GM19099 (cell line): Measurements from ENCODE around the gene MRLN.

ENCODE experiments used
- POLR2A ChIP-seq: IDR thresholded peaks from 3 replicates; pipeline ENCODE4 v1.6.1; 2011; ENCODE audit warnings: low read depth; ENCODE audit not compliant: insufficient read length; ENCODE audit errors: extremely low read depth

MRLN gene

DNA sequence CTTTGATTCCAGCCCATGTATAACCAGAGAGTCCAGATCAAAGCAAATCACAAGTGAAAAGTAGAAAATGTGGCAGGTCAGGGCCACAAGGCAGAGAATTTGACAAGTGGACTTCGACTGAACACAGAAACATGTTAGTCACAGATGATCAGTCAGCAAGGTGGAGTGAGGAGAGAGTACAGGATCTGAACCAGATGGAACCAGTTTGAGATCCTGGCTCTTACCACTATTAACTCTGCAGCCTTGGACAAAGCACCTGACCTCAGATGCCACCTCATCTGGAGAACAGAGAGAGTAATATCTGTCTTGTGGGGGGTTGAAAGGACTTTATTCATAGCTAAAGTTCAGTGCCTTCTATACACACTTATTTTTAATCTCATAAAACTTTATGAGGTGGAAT lies 4.4 kb downstream of the MRLN start:
- TF ChIP-seq POLR2A: no peak

DNA sequence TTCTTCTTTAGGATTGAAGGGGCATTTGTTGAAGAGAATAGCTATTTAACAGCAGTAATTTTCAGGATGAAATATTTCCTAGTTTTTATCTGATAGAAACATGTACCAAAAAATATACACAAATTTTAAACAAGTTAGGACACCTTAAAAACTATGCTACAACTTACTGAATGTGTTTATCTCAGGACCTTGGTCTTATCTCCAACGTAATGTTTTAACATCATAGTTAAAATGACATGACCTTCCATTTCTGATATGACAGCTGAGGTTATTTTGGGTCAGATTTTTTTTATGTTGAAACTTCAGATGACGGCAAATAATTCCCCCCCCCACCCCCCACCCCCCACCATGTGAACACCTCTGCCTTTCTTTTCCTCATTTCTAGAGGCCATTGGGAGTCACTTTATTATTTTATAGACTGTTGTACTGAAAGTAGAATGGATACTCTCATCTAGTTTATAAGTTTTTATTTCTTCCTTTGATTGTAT lies 8.0 kb downstream of the MRLN start:
- no peak for TF ChIP-seq POLR2A

DNA sequence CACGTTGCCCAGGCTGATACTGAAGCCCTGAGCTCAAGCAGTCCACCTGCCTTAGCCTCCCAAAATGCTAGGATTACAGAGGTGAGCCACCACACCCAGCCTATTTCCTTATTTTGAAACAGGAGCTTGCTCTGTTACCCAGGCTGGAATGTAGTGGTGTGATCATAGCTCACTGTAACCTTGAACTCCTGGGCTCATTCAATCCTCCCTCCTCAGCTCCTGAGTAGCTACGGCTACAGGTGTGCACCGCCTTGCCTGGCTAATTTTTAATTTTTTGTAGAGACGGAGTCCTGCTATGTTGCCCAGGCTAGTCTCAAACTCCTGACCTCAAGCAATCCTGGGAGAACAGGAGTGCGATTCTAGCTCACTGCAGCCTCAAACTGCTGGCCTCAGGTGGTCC lies 11.7 kb downstream of the MRLN start:
- TF ChIP-seq POLR2A: no peak

GRCh38 chr10:59741048-59741447 lies 12.2 kb downstream of the MRLN start:
- TF ChIP-seq POLR2A: no peak

DNA sequence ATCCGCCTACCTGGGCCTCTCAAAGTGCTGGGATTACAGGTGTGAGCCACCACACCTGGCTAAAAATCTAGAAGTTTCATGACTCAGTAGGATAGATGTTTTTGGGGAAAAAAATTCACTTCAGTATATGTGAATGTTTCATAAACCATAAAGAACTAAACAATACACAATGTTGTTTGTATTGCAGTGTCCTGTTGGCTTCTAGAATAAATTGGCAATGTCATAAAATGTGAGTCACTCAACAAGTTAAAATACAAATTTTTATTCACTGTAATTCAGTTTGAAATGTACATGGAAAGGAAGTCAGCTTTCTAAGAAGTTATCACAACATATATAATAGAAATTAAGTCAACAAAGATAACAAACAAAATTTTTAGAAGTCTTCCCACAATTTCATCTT lies 16.5 kb downstream of the MRLN start:
- TF ChIP-seq POLR2A: no peak

DNA sequence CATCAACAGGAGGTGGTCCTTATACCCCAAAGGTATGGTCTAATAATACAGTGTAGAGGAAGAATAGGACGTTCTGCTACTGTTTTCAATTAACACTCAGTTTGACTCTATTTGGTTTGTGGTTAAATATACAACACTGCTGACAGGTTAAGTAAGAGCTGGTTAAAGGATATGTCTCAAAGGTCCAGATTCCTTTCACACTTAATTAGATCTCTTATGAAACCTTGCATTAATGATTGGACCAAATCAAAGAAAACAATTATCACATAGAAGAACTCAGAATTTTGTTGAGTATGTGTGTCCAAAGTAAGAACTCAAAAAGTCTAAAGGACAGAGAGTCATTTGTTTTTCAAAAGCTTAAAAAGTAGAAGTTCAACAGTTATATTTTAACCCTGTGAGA lies 18.0 kb downstream of the MRLN start:
- TF ChIP-seq POLR2A: no peak

DNA sequence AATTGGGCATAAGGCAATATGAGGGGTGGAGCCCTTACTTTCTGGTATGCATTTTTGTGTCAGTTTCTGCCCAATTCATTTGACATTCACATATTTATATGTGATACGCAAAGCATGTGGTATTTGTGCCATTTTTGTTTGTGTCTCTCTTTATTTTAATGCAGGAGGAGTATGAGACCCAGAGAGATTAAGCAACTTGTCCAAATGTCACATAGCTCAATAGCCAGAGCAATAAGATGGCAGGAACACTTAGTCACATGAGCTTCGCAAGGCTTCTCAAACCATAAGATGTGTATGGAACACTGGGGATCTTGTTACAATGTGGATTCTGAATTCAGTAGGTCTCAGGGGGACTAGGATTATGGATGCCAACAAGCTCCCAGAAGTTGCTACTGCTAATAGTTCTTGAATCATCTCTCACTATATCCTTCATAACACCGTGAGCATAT lies 19.2 kb downstream of the MRLN start:
- no peak for TF ChIP-seq POLR2A

DNA sequence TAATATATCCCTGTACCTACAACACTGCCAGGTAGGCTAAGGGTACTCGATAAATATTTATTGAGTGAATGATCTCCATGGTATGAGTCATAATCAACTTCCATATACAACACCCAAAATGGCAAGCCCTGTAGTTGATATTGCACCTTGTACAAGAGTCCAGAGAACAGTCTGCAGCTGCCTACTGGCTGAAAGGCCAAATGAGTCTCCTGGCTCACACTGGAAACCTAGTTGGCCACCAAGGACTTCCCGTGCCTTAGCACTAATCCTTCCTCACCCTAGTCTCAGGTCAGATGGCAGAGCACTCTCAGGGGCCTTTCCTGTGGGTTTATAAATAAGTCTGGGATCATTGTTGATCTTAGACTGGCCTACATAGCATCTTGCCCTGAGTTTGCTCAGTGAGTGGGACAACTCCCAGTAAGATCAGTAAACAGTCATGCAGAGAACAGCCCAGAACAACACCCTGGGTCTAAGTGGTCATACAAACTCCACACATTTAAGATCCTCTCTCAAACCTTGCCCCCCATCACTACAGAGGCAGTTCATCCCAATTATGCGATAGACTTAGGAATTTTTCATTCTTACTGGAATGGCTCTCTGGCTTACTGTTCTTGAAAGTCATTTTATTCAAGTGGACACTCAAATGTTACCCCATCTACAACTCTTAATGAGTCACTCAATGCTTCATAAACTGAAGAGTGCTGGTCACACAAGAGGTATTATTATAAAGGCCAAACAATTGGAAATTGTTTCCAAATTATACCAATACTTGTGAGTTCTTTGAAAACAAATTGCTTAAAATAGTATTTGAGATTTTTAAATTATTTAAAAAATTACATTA lies 28.9 kb downstream of the MRLN start:
- TF ChIP-seq POLR2A: no peak

GRCh38 chr10:59720377-59720776 lies 32.9 kb downstream of the MRLN start:
- no peak for TF ChIP-seq POLR2A

DNA sequence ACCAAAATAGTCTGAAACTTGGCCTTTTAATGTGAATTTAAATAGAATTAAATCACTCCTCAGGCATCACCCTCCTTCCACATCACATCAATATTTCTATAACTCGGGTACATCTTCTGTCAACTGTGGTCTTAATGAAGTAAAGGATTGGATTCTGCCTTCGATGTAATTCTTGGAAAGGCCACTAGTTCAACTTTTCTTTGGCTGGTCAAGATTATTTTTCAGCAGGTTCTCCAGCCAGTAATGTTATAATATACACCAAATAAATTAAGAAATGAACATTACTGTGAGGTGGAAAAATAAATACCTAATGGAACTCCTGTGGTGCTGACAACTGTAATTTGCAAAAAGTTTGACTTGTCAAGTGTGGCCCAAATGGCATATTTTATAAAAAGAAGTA lies 33.9 kb downstream of the MRLN start:
- no peak for TF ChIP-seq POLR2A

DNA sequence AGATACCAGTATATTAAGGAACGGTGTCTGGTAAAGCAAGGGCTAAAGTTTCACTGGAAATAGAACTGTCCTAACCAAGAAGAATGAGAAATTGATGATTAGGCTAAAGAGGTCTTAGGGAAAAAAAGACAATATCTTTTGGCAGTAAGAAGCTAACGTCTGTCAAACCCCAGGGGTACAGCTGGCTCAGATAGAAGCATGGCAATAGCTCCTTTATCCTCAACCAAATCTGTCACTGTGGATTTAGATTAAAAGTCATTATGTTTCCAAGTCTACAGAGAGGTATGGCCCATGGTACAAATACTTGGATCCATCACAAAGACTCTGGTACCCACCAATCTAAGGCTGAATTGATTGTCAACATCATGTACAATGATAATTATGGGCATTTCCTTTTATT lies 35.0 kb downstream of the MRLN start:
- TF ChIP-seq POLR2A: no peak

DNA sequence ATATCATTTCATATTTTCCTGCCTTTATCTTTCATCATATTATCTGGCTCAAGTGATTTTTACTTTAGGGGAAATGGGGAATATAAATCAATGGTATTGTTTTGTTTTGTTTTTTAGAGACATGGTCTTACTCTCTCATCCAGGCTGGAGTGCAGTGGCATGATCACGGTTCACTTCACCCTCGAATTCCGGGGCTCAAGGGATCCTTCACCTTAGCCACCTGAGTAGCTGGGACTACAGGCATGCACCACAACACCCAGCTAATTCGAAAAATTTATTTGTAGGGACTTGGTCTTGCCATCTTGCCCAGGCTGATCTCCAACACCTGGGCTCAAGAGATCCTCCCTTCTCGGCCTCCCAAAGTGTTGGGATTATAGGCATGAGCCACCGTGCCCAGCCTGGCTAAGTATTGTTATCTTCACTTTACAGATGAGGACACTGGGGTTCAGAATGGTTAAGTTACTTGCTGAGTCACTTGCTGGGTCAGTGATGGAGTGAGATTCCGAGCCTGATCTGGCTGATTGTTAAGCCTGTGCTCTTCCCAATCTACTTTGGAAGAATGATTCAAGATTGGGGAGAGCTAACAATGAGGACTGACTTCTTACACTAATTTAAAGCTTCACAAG lies 39.9 kb downstream of the MRLN start:
- TF ChIP-seq POLR2A: no peak

GRCh38 chr10:59711871-59712494 lies 41.3 kb downstream of the MRLN start:
- no peak for TF ChIP-seq POLR2A

- TF ChIP-seq POLR2A: peak; percentile 33
Observed at GRCh38 chr10:59709395-59710125, 43.7 kb downstream of the MRLN start, which contains the start of gene SLC16A9. TSS of gene SLC16A9 (minus strand) at chr10:59709850. CDS start at chr10:59684291, 25,559 bp downstream.

GRCh38 chr10:59708816-59709394 lies 44.4 kb downstream of the MRLN start:
- no peak for TF ChIP-seq POLR2A
